ENCODE measurements around the gene YPEL2. TPM values are rescaled to one million over a fixed set of nuclear protein-coding genes. Genes with fewer than 3 reads are reported as not detected.

The YPEL2 gene
- total and polyA plus RNA-seq, 2 donors (not counting 1 experiment from before 2014, with no cell fraction given) = 20.7 to 51.8 TPM

DNA sequence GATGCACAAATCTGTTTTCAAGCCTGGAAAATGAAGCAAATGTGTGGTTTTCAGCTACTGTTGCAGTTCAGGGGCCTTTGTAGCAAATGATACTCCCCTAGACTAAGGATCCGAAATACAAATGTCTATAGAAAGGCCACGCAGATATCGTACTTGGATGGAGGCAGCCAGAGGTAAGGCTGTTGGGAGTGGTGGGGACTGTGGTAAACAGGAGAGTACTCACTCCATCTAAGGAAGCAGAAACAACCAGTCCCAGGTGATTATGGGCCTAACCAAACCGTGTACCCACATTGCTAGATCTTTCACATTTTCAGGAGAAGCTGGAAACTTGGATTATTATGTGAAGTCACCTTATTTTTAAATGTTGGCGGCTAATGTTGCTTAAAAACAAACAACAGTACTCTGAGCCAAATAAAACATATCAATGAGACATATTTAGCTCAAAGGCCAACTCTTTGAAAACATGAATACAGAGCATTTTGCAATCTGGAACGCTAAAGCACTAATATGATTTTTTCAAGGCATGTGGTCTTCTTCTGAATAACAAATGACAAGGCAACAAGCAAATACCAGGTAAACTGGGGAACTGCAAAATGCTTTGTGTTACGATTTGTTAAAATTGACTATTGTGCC, 110.1 kb downstream of the YPEL2 start:
- no peak overlapping the region for H3K4me3 Mint-ChIP-seq
- no peaks in the 10 kb centered on the region for H3K9me3 ChIP-seq (ENCODE audit: control extremely low read depth in 1 of 3, control insufficient read depth in 2 of 3, insufficient read depth in 1 of 3, low read length in 2 of 3)
- intact Hi-C loops (cut with micrococcal nuclease) = loop anchor here (1.0 to 10.0 kb wide), 3 partner anchors 79 to 227 kb away; partner anchors contain the start of gene SMG8
- H3K27ac ChIP-seq (ENCODE audit: low read length in 2 of 2) = no peak overlapping the region
- H2AFZ ChIP-seq (ENCODE audit: insufficient read depth, low read depth, low read length, poor library complexity, severe bottlenecking) = no peak overlapping the region
- H3K9me3 Mint-ChIP-seq (ENCODE audit: insufficient read depth) = no peaks in the 10 kb centered on the region
- H4K20me1 ChIP-seq (ENCODE audit: control insufficient read depth, insufficient read depth, low read length, poor library complexity, severe bottlenecking) = no peaks in the 10 kb centered on the region
- H3K4me3 ChIP-seq (ENCODE audit: control extremely low read depth in 1 of 5, extremely low read depth in 1 of 5, insufficient read depth in 1 of 5, low read depth in 2 of 5, low read length in 4 of 5) = no peak overlapping the region
- CTCF ChIA-PET = interaction anchor here (0.6 to 11.0 kb wide), 23 partner anchors 10 to 808 kb away, joined by 3 to 358 read pairs (median 4); partner anchors contain the start of gene YPEL2
- peaks cover 42 to 43% of the 10 kb centered on the region in 2 donors for H3K4me1 ChIP-seq (ENCODE audit: control insufficient read depth in 2 of 2, insufficient read depth in 2 of 2, low read length in 2 of 2)
- ATAC-seq (ENCODE audit: low read depth) (no peak), DNase-seq (no peak)
- WGBS (ENCODE audit: insufficient coverage) = 100% methylated on average over 1 of the region's 7 CpGs
- peaks cover 34% of the 10 kb centered on the region for H3K4me1 Mint-ChIP-seq
- H3K79me2 ChIP-seq (ENCODE audit: control insufficient read depth, insufficient read depth, low read length) = no peaks in the 10 kb centered on the region
- H3K27me3 Mint-ChIP-seq = no peaks in the 10 kb centered on the region
- no peak for TF ChIP-seq EZH2 (IDR thresholded peaks at IDR 0.05; ENCODE audit: borderline replicate concordance, insufficient read depth, low read depth, low read length, poor library complexity, severe bottlenecking)
- POLR2A ChIA-PET = interaction anchor here (0.5 kb wide), 1 partner anchor 29 kb away, joined by 4 read pairs; no protein-coding TSS in a partner anchor
- H3K27ac Mint-ChIP-seq = no peak overlapping the region
- H3K9ac ChIP-seq (ENCODE audit: low read length) = no peak overlapping the region
- H3K36me3 ChIP-seq (replicated peaks in 1 of 2; ENCODE audit: control extremely low read depth in 1 of 2, control insufficient read depth in 1 of 2, extremely low read depth in 1 of 2, insufficient read depth in 2 of 2, low read length in 1 of 2) = no peaks in the 10 kb centered on the region
- H3K27me3 ChIP-seq (replicated peaks in 1 of 4; ENCODE audit: control extremely low read depth in 1 of 4, control insufficient read depth in 3 of 4, insufficient read depth in 4 of 4, low read length in 3 of 4) = no peaks in the 10 kb centered on the region
- no peak overlapping the region for H3K4me2 ChIP-seq (replicated peaks; ENCODE audit: low read depth, low read length, poor library complexity, severe bottlenecking)

GRCh38 chr17:59443106-59443505, 111.7 kb downstream of the YPEL2 start:
- DNase-seq (no peak), ATAC-seq (ENCODE audit: low read depth) (no peak)
- Histone ChIP-seq H2AFZ (ENCODE audit: insufficient read depth, low read depth, low read length, poor library complexity, severe bottlenecking) (no peak overlapping the region), H3K79me2 (ENCODE audit: control insufficient read depth, insufficient read depth, low read length) (no peaks in the 10 kb centered on the region), H3K4me2 (replicated peaks; ENCODE audit: low read depth, low read length, poor library complexity, severe bottlenecking) (no peak overlapping the region), H3K4me1 (ENCODE audit: control insufficient read depth in 2 of 2, insufficient read depth in 2 of 2, low read length in 2 of 2) (peaks cover 33% of the 10 kb centered on the region in 2 donors), H3K36me3 (replicated peaks in 1 of 2; ENCODE audit: control extremely low read depth in 1 of 2, control insufficient read depth in 1 of 2, extremely low read depth in 1 of 2, insufficient read depth in 2 of 2, low read length in 1 of 2) (no peaks in the 10 kb centered on the region), H3K9ac (ENCODE audit: low read length) (no peak overlapping the region), H3K27ac (ENCODE audit: low read length in 2 of 2) (no peak overlapping the region), H3K9me3 (ENCODE audit: control extremely low read depth in 1 of 3, control insufficient read depth in 2 of 3, insufficient read depth in 1 of 3, low read length in 2 of 3) (no peaks in the 10 kb centered on the region), H4K20me1 (ENCODE audit: control insufficient read depth, insufficient read depth, low read length, poor library complexity, severe bottlenecking) (no peaks in the 10 kb centered on the region), H3K27me3 (replicated peaks in 1 of 4; ENCODE audit: control extremely low read depth in 1 of 4, control insufficient read depth in 3 of 4, insufficient read depth in 4 of 4, low read length in 3 of 4) (no peaks in the 10 kb centered on the region), H3K4me3 (ENCODE audit: control extremely low read depth in 1 of 5, extremely low read depth in 1 of 5, insufficient read depth in 1 of 5, low read depth in 2 of 5, low read length in 4 of 5) (no peak overlapping the region)
- H3K4me3 Mint-ChIP-seq = no peak overlapping the region
- WGBS (ENCODE audit: insufficient coverage) = 100% methylated on average over 1 of the region's 4 CpGs
- peaks cover 26% of the 10 kb centered on the region for H3K4me1 Mint-ChIP-seq
- ChIA-PET POLR2A (no interaction called here), CTCF (interaction anchor here (0.6 to 11.0 kb wide), 6 partner anchors 12 to 462 kb away, joined by 3 to 358 read pairs (median 22); partner anchors contain the start of gene YPEL2)
- intact Hi-C loops (cut with micrococcal nuclease) = loop anchor here (10.0 kb wide), 1 partner anchor 228 kb away; the partner anchor contains the start of gene SMG8
- H3K27me3 Mint-ChIP-seq = no peaks in the 10 kb centered on the region
- no peaks in the 10 kb centered on the region for H3K9me3 Mint-ChIP-seq (ENCODE audit: insufficient read depth)
- no peak for TF ChIP-seq EZH2 (IDR thresholded peaks at IDR 0.05; ENCODE audit: borderline replicate concordance, insufficient read depth, low read depth, low read length, poor library complexity, severe bottlenecking)
- TF ChIP-seq, protein P1, sequence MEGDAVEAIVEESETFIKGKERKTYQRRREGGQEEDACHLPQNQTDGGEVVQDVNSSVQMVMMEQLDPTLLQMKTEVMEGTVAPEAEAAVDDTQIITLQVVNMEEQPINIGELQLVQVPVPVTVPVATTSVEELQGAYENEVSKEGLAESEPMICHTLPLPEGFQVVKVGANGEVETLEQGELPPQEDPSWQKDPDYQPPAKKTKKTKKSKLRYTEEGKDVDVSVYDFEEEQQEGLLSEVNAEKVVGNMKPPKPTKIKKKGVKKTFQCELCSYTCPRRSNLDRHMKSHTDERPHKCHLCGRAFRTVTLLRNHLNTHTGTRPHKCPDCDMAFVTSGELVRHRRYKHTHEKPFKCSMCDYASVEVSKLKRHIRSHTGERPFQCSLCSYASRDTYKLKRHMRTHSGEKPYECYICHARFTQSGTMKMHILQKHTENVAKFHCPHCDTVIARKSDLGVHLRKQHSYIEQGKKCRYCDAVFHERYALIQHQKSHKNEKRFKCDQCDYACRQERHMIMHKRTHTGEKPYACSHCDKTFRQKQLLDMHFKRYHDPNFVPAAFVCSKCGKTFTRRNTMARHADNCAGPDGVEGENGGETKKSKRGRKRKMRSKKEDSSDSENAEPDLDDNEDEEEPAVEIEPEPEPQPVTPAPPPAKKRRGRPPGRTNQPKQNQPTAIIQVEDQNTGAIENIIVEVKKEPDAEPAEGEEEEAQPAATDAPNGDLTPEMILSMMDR (IDR thresholded peaks at IDR 0.05) = no peak
- H3K27ac Mint-ChIP-seq = no peak overlapping the region

Small RNA genes lying within 50 kb of the gene (small RNA-seq; reads per million reads assigned to genes)
- gene MIR4729 (ENCODE audit: insufficient read length, low read depth, low replicate concordance) = not detected

Other genes with a start within 250 kb of the YPEL2 start
- gene TRIM37, start 224.8 kb upstream of the YPEL2 start, total RNA-seq = 28.3 and 33.8 TPM in 2 replicates
- 5.1 and 9.1 TPM in 2 replicates for gene TRIM37, start 224.8 kb upstream of the YPEL2 start, polyA plus RNA-seq
- gene SKA2, start 176.5 kb upstream of the YPEL2 start, total RNA-seq = 10.3 and 13.8 TPM in 2 replicates
- gene SKA2, start 176.5 kb upstream of the YPEL2 start, polyA plus RNA-seq = 2.8 and 2.9 TPM in 2 replicates
- gene PRR11, start 175.9 kb upstream of the YPEL2 start, total RNA-seq = 0.75 and 1.5 TPM in 2 replicates
- gene PRR11, start 175.9 kb upstream of the YPEL2 start, polyA plus RNA-seq = 1.0 and 1.2 TPM in 2 replicates
- 19.1 and 19.8 TPM in 2 replicates for gene SMG8, start 121.6 kb upstream of the YPEL2 start, total RNA-seq
- gene SMG8, start 121.6 kb upstream of the YPEL2 start, polyA plus RNA-seq = 2.2 and 2.7 TPM in 2 replicates
- 2.7 and 2.8 TPM in 2 replicates for gene GDPD1, start 111.1 kb upstream of the YPEL2 start, total RNA-seq
- gene GDPD1, start 111.1 kb upstream of the YPEL2 start, polyA plus RNA-seq = 0.95 and 1.3 TPM in 2 replicates
- gene DHX40, start 234.0 kb downstream of the YPEL2 start, total RNA-seq = 28.7 and 30.4 TPM in 2 replicates
- gene DHX40, start 234.0 kb downstream of the YPEL2 start, polyA plus RNA-seq = 10.4 and 26.5 TPM in 2 replicates

Data from B cell (primary cell).